ENCODE measurements around the gene ACOT13.
"Not testable (repeated sequence)": the region's sequence is repeated elsewhere in the genome, so short reads cannot be mapped to it uniquely, and the experiment has no call there.

Gene ACOT13

DNA sequence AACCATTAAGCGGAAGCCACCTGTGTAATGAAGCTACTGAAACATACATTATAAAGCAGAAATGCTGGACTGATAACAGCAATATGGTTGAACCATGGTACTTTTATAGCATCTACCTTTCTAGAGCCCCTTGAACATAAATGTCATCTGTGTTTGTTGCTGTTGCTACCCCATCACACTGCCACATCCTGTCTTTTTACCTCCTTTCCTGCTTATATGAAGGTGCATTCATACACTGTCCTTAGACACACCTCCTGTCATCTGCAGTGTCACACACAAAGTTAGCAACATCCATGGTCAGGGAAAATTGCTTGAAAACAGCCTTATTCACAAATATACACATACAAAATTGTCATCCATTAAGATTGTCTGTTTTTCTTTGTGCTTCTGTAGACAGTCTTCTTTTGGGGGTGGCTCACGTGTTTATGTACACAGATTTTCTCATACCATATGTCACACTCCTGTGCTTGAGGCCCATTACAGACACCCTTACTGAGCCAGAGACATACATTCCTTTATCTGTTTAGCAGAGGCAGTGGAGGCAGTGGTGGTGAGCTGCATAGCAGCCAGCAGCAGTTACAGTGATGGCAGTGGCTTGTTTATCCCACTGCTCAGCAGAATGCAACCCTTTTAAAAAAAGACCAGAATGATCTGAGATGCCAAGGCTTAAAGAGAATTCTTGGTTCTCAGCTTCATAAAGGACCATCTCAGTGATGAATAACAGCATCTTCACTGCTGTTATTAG, 26.1 kb downstream of the ACOT13 start:
- no peak for DNase-seq

DNA sequence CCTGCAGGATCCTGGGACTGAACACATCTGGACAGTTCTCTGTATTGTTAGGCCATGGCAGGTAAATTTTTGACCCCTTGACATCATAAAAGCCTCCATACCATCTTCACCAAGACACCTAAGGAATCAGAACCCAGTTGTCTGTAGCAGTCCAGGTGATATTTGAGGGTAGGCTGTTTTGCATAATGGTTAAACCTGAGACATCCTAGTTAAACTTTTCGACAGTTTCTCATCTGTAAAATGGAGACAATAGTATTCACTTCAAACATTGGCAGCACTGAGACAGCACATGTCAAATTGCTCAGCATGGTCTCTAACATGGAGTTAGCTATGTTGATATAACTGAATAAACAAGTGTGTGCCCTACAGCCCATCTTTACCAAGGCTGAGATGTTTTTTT, 27.3 kb downstream of the ACOT13 start:
- no peak for DNase-seq

DNA sequence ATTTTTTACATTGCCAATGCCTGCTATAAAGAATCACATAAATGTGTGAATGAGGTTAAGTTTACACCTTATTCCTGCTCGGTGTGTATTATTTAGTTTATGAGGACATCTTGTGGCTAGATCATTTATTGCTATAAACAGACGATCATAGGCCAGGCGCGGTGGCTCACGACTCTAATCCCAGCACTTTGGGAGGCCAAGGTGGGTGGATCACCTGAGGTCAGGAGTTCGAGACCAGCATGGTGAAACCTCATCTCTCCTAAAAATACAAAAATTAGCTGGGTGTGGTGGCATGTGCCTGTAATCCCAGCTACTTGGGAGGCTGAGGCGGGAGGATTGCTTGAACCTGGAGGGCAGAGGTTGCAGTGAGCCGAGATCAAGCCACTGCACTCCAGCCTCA, 28.8 kb downstream of the ACOT13 start:
- peak; percentile 13 for DNase-seq

DNA sequence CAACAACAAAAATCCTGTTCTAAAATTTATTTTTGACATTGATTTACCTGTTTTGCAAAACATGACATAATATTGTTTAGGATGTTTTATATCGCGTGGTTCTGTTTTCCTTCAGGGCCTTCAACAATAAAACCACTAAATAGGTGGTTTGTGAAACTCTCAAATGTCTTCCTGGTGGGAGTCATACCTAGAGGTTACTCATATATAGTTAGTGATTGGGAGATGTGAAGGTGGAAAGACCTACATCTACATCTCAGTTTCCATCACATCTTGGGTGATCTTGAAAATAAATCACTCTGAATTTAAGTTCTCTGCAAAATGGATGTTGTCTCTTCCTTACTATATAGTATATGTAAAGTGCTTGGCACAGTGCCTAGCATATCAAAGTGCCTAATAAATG, 29.2 kb downstream of the ACOT13 start:
- DNase-seq: no peak

DNA sequence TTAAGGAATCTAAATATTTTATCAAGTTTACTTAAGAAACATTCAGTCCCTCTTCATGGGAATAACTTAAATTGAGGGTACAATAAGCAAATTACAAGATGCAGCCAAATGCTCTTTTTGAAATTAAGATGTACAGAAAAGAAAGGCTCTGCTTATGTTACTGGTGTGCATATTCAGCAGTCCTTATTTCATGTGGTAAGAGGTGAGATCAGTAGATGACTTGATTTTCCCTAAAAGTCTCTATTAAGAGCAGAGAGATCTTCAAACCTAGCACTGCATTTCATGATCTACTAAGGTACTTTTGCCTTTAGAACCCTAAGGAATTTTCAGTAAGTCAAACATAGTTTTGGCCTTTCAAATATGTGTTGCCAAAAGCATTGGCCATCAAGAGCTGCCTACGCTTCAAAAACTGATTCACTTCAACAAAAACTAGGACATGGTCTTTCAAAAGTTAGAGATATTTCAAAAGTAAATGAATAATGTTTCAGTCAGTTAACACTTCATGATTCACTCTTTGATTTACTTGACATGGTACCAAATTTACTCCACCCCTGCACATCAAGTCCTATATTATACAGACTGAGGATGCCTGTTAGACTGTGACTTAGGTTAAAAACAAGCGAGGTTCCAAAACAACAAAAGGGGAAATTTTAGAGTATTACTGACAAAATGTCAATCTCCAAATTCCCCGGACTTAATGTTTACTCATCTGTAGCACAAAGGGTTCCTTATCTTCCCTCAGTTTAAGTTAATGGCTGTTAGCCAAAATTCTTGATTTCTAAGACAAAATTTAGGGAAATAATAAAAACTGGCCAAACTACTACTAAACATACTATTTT, 32.9 kb downstream of the ACOT13 start:
- no peak for DNase-seq

DNA sequence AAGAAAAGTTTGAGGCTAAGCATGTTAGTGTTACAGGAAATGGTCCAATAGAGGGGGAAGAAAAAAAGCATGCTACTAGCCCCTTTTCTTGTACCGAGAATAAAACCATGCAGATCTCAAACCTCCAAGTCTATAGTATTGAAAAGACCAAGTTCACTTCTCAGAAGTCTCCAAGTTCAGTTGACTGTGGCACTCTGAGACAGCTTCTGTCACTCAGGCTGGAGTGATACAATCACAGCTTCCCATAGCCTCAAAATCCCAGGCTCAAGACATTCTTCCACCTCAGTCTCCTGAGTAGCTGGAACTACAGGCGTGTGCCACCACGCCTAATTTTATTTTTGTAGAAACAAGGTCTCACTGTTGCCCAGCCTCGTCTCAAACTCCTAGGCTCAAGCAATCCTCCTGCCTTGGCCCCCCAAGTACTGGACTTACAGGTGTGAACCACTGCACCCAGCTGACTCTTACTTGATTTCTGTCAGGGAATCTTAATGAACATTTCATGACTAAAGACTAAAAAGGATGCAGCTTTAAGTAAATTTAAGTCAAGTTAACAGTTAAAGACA, 35.9 kb downstream of the ACOT13 start:
- no peak for DNase-seq

DNA sequence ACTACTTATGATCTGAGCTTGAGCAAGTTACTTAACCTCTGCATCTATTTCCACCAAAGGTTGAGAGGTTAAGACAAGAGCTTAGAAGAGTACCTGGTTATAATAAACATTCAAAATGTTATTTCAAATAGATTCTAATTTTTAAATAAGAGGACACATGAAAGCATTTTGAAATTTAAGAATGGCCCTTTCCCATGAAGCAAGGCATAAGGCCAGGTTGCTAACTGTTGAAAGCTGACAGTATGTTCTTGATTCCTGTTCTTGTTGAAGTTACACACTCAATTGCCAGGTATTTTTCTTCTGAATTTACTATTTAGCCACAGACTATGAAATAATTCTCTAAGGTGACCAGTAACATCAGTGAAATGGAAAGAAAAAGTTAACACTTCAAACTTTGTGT, 37.6 kb downstream of the ACOT13 start:
- no peak for DNase-seq

DNA sequence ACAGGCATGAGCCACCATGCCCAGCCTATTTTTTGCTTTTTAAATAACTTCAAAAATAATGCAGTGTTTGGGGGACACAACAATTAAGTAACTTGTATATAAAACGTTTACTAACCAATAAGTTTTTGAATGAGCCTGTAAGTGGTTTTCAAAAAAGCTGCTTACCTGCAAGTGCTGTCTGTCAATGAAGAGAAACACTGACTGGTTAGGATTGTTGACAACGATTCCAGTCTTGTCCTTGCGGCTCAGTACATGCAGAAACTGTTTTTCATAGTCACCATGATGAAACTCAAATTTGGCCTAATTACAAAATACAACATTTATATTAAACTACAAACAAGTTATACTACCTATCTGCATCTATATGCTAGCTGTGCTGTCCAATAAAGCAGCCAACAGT, 41.7 kb downstream of the ACOT13 start:
- DNase-seq: no peak

DNA sequence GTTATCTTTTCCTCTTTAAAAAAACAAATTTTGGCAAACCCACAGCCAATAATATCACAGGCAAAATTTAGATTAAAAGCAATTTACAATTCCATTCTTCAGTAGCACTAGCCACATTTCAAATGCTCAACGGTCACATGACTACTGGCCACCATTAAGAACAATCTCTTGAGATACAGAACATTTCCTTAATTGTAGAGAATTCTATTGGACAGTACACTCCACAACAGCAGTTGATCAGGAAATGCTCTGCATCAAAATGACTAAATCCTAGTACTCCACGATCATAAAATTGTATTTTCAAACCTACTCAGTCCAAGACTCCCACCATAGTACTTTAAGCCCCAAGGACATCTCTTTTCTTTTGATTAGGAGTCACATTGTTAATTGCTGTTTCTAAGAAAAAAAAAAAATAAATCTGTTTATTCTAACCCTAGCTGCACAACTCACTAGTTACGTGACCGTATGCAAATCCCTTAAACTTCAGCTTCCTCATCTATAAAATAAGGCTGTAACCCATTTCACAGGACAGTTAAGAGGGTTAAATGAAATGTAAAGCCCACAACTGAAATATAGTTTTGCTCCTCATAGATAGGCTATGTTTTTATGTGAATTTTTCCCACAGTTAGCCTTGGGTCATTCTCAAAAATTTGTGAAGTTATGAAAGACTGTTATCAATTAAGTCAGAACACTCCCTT, 42.3 kb downstream of the ACOT13 start:
- no peak for DNase-seq

DNA sequence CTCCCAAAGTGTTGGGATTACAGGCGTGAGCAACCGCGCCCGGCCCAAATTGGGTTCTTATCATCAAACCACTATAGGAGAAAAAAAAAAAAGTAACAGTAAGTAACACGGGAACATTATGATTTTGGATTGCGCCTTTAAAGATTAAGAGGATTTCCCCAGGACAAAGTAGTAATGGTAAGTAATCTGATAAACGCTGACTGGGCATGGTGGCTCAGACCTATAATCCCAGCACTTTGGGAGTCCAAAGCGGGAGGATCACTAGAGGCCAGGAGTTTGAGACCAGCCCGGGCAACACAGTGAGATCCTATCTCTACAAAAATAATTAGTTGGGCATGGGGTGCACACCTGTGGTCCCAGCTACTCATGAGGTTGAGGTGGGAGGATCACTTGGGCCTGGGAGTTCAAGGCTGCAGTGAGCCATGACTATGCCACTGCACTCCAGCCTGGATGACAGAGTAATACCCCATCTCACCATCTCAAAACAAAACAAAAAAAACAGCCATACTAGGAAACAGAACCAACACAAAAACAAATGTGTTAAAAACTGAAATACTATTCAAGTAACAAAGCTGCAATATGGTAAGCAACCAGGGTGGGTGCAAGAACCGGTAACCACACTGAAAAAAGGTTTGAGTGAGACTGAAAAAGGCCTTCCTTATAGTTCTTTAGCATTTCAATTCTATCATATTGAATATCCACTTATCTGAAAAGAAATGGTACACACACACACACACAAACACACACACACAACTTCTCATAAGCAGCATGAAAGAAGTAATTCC, 43.8 kb downstream of the ACOT13 start:
- no peak for DNase-seq

DNA sequence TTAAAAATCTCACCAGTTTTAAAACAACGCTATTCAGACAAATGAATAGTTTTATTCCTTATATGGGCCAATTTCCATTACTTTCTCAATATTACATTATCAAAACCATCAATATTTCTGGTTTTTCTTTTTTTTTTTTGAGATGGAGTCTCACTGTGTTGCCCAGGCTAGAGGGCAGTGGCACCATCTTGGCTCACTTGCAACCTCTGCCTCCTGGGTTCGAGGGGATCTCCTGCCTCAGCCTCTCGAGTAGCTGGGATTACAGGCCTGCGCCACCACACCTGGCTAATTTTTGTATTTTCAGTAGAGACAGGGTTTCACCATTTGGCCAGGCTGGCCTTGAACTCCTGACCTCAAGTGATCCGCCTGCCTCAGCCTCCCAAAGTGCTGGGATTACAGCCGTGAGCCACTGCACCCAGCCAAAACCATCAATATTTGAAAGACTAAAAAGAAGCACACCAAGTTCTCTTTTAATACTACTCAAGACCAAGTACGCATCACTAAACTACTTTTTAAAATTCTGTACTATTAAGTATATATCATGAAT, 49.8 kb downstream of the ACOT13 start:
- DNase-seq: not testable (repeated sequence)

DNA sequence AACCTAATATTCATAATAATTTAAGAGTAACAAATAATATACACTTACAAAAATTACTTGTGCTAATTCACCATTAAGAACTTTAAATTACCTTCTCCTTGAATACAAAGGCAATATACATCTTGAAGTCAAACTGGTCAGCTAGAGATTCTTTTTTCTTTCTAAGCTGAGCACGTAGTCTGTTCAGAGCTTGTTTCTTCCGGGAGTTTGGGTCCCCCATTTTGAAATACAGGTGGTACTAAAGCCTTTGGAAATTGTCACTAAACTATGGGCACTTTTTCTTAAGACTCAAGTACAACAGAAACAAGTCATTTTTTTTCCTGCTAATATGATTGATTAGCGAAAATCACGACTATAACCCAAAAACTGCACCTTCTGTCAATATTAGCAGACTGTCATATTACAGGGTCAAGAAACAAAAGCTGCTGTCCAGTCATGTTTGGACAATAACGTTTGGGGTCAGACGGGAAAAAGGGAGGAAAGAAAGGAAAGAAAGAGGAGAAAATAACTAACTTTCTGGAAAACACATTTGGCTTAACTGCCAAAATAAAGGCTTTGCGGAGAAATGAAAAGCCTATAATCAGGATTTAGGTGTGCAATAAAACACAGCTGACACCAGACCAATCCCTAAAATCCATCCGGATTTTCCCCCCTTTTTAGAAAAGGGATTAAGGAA, 51.7 kb downstream of the ACOT13 start:
- DNase-seq: no peak

DNA sequence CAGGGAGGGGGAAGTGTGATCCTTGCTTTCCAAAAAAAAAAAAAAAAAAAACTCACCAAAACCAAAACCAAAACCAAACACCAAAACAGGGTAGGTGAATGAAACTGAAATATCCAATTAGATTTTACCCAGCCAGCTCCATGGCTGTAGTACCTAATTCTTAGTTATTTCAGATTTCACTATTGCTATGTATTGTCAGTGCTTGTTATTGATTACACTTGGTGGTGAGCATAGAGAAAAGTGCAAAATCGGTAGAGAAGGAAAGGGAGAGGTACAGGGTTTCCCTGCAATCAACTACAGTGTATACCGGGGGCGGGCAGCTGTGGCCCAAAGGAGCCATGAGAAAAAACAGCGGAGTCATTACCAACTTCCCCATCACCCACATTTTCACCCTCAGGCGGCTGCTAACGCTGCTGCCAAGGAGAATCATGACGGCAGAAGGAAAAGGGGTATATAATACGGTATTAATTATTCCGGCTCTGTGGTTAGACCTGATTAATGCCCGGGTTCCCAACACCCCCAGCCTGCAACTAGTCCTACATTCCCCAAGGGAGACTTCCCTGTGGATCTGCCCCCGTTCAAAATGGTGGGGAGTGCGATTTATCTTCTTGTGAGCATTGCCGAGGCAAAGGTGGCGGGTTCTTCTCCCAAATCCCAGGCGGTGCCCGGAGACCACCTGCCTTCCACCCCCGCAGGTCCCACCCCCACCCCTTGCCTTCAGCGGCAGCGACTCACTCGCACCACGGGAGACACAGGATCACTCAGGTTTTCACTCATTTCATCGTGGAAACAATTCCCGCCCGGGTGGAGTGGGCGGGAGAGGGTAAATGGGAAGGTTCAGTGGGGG, 52.5 kb downstream of the ACOT13 start, which contains the start of gene C6orf62:
Gene C6orf62 (minus strand): TSS at position 30 of the 847 bp plus-strand sequence. CDS start 486 bp downstream, outside the sequence.
- DNase-seq: peak; percentile 33

DNA sequence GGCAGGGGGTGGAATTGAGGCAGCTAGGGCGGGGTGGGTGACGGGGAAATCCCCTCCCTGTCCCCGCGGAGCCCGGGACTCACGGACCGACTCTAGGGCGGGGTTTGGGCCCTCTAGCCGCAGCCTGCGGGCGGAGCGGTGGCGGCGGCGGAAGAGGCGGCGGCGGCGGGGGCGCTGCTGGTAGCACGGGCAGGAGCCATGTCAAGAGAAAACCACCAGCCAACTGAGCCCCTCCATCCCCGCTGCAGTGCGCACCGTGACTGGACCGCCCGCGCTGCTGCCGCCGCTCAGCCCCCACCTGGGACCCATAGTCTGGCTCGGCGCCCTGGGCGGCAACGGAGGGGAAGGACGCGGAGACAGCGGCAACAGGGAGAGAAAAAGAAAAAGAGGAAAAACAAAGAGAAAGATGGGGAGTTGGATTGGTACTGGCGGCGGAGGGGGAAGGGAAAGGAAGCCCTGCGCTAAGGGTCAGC, 53.3 kb downstream of the ACOT13 start:
- peak; percentile 69 for DNase-seq

DNA sequence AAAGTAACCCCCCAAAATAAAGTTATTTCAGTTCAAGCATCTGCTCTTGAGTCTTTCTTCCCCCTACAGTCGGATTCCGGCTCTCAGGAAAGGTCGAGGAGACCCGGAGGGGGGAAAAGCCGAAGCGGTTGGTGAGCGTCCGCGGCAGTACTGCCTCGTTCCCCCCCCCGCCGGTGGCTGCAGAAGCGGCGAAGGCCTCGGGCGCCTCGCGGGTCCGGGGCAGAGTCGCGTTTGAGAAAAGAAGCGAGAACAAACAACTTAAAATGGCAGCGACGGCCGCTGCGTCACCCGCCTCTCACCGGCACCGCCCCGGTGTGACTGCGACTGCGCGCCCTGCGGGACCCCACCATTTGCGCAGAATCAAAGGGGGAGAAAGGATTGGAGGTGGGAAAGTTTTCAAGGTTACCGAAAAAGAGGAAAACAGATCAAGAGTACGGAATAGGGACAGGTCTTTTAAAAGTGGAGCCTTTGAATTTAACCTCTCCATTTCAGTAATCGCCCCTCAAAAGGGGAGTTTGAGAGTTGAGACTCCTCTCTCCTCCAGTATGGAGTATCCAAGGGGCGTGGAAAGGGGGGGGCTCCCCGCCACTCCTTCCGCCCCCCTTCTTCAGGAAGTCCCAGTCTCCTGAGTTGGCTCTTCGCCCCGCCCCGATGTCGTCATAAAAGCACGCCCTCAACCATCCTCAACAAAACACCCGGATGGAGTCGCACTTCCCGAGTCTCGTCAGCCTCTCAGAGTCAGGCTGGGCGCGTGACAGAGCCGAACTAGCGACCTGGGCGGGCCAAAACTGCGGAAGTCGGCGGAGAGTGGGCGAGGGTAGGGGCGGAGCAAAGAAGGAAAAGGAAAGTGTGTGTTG, 54.0 kb downstream of the ACOT13 start:
- DNase-seq: peak; percentile 99

DNA sequence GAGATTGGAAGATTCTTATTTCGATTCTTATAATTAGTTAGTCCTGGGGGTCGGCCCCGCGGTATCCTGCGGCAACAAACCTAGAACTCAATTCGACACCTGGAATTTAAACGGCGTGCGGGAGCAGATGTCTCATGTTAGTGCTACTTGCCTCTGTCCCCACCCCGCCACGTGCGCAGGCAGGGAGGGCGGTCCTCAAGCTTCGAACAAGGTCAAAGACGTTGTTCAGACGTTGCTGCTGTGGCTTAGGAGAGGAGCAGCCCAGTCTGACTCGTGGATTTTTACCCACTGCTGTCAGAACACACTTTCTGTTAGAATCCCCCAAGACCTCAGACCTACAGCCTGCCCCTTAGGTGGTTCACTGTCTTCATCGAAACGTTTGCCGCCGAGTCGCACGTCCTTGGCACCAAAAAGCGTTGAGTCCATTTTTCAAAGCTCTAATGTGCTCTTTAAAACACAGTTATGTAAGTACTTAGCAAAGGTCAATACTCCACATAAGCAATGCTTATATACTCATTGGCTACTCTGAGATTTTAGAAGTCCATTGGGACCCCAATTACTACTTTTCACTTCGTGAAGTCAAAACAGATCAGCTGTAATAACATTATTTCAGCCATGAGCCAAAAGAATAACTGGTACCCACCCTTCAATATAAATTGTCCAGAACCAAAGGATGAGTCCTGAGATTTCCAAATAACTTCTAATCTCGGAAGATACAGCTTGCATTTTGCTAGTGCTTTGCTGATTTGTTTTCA, 54.8 kb downstream of the ACOT13 start:
- DNase-seq: peak; percentile 75

DNA sequence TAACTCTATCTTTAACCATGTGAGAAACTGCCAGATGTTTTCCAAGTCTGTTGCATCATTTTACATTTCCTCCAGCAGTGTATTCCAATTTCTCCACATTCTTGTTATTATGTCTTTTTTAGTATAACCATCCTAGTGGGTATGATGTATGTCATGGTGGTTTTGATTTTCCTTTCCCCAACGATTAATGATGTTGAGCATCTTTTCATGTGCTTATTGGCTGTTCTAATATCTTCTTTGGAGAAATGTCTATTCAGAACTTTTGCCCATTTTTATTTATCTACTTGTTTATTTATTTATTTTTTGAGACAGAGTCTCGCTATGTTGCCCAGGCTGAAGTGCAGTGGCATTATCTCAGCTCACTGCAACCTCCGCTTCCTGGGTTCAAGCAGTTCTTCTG, 56.4 kb downstream of the ACOT13 start:
- DNase-seq: no peak

DNA sequence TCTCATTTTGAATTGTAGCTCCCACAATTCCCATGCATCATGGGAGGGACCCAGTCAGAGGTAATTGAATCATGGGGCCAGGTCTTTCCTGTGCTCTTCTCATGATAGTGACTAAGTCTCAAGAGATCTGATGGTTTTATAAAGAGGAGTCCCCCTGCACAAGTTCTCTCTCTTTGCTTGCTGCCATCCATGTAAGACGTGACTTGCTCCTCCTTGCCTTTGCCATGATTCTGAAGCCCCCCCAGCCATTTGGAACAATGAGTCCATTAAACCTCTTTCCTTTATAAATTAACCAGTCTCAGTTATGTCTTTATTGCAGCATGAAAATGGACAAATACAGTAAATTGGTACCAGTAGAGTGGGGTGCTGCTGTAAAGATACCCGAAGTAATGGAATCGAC, 63.8 kb downstream of the ACOT13 start:
- DNase-seq: not testable (repeated sequence)

Measured in T-helper 9 cell (primary cell).